NCI-H2196 treated with DMSO at 0.1 percent for 48 hours (cell line): ENCODE measurements around the gene CACTIN.

ENCODE experiments used
- DNase-seq: peaks from one replicate; lab custom pipeline; 2025; ENCODE audit not compliant: unreplicated experiment; lab: John Stamatoyannopoulos, UW

Gene CACTIN

DNA sequence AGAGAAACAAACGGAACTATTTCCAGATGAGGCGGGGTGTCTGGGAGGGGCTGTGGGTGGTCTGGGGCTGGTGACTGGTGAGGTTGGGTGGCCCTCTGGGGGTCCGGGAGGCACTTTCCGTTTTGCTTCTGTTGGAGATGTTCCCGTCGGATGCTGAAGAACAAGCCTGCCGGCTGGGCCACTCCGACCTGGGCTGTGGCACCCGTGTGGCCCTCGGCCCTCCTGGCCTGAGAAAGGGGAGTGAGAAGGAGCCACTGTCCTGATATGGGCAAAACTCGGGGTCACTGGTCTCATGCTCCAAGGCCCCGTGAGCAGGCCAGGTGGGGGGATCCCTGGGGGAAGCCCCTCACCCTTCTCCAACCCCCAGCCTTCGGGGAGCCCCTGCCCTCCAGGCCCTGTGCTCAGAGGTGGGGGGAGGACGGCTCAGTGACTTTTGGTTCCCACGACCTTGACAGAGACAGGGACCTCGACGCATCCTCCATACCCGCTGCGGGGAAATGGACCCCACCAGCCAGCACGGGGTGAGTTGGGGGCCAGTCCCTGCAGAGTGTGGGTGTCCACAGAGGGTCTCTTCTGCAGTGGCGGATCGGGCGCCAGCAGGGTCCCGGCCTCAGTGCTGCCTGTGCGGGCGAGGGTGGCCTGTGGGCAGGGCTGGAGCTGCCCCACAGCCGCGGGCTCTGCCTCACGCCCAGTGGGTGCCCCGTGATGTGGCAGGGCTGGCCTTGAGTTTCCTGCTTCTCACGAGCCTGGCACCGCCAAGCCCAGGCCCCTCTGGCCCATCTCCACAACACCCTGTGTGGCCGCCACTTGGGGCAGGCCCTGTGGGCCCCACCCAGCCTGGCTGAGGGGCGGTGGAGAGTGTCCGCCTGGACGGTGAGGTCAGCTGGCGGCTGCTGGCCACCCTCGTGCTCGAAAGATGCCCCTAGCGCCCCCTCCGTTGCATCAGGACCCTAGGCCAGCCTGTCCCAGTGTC, 15.6 kb downstream of the CACTIN start:
- no peak for DNase-seq

DNA sequence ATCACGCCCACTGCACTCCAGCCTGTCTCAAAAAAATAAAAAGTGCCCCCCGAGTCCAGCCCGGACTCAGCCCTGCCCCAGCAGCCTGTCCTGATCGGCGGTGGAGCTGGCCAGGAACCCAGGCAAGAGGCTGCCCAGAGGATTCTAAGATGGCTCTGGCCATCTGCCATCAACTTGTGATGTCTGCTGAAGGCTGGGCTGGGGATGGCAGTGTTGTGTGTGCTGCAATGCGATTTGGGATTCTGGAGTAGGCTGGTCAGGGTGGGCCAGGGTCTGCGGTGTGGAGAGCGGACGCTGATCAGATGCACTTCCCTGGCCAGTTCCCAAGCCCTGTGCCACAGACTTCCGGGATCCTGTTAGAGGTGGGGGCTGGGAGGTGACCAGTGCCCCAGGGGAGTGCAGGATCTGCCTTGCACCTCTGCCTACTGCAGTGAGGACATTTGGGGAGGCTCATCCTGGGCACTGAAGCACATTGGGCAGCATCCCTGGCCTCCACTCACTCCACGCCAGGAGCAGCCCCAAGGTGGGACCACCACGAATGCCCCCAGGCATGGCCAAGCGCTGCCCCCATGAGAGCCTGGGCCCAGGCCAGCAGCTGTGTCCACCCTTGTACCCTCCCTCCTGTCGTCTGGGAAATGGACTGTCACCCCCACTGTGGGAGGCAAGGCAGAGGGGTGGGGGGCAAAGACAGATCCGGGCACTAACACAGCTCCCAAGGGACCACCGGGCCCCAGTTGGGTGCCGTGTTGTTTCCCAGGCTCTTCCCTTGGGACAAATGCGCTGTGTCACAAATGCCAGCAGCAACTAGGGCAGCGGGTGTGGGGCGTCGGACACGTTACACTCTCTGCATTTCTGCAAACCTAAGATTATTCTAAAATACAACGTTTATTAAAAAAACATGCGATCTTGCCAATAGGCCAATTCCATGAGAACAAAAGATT, 16.5 kb downstream of the CACTIN start:
- DNase-seq: no peak

DNA sequence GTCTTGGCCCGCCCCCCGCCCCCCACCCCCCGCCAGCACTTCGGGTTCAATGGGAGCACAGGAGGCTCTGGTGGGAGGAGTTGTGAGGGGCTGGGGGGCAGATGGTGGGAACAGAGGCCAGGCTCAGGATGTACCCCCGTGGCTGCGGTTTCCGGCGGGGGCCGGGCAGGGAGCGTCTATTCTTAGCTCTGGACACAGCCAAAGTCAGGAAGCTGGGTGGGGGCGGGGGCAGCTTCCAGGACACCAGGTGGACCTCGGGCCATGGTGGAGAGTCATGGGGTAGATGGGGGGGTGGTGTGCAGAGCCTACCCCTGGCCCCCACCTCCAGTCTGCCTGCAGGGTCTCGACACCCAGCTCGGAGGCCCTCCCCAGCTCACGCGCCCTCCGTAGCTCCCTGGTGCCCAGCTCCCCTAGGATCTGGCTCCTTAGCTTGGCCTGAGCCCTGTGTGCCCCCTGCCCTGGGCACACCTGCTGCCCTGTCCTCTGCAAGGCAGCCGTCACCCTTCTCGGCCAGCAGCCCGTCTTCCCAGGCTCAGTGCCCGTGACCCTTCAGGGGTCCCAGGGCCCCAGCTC, 17.8 kb downstream of the CACTIN start:
- no peak for DNase-seq

DNA sequence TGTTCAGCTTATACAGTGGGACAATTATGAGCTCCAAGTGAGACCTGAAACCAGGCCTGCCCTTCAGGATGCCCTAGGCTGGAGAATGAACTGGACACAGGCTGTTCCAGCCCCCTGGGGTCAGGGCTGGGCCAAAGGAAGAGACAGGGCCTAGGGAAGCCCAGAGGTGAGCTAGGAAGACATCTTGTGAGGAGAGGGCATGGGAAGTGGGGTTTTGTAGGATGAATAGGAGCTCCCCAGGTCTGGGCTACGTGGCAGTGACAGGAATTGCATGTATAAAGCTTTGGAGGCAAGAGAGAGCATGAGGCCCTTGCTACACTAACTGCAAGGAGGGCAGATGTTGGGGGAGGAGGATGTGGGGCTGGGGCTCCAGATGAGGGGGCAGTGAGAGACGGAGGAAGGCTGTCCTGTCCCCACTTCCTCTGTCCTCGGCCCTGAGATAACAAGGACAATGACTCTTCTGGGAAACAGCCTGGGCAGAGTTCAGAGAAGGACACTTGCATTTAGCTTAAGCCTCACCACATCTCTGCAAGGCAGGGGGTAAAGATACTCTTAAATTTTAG, 18.4 kb downstream of the CACTIN start:
- DNase-seq: no peak

DNA sequence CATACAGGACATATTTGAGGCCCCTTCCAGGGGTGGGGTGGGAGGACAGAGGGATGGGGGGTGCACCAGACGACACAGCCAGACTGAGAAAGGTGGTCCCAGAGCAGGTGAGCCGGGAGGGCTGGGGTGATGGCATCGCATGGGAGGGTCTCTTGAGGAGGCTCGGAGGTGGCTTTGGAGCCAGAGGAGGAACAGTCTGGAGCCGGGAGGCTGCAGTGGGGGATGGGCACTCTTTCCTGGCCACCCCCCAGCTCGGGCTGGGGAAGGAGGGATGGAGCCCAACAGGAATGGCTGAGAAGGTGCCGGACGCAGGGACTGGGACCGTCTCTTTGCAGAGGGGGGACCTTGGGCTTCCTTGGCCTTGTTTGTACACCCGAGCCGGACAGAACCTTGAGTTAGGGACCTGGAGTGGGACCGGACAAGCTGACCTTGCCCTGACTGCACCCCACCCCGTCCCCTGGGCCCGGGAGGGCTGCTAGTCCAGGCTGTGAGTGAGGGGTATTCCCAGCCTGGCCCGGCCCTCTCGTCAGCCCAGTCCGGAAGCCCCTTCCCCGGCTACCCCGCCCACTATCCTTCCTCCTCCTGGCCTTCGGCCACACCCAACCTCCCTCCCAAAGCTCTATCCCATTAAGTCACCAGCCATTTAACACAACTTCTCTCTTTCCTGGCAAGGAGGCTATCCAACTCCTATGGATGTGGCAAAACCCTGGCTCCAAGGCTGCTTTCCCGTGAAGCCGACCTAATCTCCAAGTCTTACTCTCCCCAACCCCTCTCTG, 19.1 kb downstream of the CACTIN start:
- DNase-seq: no peak

DNA sequence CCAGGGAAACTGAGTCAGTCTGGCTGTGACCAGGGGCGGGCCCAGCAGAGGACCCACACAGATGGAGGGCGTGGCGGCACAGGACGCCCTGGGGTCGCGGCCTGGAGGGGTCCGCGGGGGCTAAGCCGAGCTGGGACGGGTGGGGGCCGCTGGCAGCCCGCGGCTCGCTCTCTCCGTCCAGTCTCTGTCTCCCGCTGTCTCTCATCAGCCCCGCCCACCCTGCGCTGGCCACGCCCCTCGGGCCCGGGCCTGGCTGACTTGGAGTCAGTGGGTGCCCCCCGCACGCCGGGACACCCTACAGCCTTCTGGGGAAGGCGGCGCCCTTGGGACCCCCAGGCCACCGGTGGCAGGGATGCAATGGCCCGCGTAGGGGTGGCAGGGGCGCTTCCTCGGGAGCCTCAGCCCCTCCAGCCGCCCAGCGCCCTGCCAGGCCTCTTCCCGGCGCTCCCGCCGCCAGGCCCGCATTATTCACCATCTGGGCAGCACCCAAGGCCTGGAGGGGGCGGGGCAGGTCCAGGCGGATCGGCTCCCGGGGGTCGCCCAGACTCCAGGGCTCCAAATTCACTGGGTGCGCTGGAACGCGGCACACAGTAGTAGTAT, 19.8 kb downstream of the CACTIN start, which contains the start of gene TBXA2R:
TSS of gene TBXA2R (minus strand) at position 186 of the 600 bp plus-strand sequence. CDS start 6,241 bp downstream, outside the sequence.
- no peak for DNase-seq

DNA sequence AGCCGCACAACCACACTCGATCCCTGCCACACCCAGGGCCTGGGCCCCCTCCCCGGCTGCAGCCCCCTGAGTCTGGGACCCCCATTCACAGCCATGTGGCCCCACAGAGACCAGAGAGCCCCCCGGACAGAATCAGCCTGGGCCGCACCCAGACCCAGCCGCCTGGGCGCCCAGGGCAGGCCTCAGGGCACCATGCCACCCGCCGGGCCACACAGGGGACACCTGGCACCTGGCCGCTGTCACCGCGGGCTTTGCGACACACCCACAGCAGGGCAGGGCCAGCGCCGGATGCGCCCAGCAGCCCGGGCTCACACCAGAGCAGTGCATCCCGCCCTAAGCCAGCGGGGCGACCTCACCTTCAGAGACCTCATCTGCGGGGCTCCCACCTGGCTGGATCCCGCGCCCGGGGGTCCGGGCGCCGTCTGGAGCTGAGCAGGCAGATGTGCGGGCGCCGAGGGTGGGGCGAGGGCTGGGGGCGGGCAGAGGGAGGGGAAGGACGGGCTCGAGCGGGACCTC, 20.4 kb downstream of the CACTIN start:
- DNase-seq: no peak

DNA sequence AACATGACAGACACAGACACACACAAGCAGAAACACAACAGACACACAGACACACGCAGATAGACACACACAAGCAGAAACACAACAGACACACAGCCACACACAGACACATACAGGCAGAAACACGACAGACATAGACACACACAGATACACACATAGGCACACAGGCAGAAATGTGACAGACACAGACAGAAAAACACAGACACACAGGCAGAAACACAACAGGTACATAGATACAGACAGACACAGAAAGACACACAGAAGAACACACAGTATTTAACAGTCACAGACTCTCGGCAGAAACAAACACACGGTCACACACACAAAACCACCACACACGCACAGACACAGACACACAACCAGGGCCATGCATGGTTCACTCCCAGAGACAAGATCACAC, 20.8 kb downstream of the CACTIN start:
- no peak for DNase-seq

DNA sequence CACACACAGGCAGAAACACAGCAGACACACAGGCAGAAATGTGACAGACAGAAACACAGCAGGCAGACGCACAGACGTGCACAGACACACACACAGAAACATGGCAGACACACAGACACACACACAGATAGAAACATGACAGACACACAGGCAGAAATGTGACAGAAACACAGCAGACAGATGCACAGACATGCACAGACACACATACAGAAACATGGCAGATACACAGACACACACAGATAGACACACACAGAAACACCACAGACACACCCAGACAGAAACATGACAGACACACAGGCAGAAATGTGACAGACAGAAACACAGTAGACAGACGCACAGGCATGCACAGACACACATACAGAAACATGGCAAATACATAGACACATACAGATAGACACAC, 21.2 kb downstream of the CACTIN start:
- no peak for DNase-seq

DNA sequence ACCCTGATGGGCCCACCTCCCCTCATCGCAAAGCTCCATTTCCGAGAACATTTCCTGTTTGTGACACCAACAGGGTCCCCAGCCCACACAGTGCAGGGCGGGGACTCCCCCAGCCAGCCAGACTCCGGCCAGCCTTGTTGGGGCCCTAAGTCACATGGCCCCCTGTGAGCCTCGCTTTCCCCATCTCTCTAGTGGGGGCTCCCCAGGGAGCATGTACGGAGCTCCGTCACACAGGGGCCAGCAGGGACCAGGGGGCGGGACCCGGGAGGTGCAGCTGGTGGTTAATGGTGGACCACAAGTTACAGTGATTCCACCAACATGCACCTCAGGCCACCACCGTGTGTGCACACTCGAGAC, 21.6 kb downstream of the CACTIN start:
- DNase-seq: no peak

DNA sequence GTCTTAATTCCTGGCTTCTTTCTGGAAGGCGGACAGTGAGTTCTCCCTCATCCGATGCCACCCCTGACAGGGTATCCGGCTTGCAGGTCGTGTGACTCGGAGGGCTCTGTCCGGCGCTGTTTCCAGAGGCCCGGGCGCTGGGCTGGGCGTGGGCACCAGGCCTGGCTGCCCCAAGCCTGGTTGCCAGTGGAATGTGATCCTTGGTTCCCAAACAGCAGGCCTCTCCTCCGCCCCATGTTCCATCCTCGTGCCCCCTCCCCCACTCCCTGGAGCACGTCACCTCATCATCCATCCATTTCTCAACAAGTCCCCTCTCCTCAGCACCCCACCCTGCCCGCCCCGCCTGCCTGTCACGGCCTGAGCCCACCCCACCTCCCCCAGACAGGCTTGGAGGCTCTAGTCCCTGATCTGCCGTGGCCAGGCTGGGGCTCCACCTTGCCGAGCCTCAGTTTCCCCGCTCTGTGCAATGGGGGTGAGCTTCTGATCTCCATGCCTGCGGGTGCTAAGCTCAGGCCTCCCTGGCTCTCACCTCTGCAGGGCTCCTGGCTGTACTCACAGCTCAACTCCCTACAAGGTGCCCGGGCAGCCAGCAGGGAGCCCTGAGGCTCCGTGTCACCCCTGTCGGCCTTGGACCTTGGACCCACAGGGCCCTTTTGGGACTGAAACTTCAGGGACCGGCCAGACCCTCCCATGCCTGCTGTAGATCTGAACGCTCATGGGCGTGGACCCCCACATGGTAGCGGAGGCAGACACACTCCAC, 22.2 kb downstream of the CACTIN start:
- no peak for DNase-seq

DNA sequence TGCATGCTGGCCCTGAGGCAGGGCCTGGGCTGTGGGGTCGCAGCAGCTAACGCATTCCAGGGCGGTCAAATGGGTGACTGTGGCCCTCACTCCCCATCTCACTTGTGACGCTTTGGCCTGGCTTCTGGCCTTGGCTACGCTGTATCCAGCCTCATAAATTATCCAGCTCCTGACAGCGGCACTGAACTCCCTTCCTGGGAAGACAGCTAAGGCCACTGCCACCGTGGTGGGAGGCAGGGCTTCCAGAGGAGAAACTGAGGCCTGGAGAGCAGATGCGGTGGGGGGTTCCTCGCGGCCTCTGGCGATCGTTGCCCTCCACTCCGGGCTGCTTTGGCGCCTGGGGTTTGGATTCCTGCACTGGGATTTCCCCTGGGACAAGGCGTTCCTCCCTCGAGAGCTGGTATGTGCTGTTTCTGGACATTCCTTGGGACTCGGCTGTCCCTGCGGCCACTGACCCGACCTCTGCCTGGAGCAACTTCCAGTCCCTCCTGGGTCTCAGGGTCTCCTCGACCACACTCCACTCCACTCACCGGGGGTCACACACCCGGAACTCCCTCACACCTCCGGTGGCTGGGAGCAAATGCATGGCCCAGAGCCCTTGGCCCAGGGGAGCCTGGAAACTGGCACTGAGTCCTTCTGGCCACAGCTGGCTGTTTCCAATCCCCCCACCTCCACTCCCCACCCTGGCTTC, 23.3 kb downstream of the CACTIN start:
- DNase-seq: no peak

DNA sequence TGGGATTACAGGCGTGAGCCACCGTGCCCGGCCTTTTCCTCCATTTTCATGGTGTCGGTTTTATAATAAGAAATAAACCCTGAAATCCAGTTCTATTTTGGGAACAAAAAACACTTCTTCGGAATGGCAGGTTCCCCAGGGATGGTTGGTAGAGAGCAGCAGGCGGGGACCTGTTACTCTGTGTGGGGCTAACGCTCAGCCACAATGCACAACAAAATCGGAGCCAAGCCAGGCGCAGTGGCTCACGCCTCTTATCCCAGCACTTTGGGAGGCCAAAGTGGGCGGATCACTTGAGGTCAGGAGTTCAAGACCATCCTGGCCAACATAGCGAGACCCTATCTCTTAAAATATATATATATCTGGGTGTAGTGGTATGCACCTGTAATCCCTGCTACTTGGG, 25.6 kb downstream of the CACTIN start:
- DNase-seq: no peak

DNA sequence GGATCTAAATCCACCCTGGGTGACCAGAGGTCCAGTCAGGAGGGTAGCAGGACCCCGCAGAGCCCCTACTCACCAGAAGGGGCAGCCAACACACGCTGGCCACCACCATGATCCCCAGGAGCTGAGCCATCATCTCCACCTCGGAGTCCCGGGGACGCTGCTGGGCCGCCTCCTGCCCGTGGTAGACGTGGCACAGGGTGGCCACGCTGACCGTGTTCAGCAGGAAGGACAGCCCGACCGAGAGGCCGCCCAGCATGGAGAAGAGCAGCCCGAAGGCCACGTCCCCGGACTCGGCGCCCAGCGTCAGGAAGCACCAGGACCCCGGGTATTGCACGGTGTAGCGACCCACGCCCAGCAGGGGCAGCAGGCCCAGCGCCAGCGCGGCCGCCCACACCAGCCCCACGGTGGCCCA, 26.8 kb downstream of the CACTIN start:
- DNase-seq: no peak

DNA sequence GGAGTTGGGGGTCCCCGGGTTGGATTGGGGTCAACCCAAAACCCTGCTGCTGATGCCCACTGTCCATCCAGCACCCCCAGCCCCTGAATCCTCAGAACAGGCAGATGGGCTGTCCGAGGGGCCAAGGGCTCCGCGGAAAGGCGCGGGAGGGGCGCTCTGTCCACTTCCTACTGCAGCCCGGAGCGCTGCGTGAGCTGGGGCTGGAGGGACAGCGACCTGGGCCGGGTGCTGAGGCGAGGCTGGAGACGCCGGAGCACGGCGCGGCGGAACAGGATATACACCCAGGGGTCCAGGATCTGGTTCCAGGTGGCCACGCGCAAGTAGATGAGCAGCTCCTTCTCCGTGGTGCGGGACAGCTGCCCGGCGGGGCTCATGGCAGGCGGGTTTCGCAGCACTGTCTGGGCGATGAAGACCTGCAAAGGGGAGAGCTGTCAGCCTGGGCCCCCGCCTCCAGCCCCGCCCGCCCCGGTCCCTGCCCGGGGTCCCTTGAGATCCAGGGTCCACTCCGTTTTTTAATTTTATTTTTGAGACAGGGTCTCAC, 31.0 kb downstream of the CACTIN start:
- DNase-seq: no peak

DNA sequence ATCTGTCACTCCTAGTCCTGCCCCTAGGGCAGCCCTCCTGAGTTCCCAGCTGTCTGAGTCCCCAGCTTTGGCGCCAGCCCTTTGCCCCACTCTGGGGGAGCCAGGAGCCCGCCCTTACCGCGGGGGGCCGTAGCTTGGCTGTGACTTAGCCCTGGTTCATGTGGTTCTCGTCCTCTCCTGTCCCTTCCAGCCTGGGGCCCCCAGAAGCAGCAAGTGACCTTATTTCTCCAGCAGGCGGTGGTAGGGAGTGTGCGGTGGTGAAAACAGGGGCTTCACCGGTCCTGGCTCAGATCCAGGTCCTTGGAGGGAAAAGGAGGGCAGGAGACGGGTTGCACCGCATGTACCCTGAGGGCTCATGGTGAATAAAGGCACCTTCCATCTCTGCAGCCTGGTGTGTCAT, 33.4 kb downstream of the CACTIN start:
- no peak for DNase-seq

DNA sequence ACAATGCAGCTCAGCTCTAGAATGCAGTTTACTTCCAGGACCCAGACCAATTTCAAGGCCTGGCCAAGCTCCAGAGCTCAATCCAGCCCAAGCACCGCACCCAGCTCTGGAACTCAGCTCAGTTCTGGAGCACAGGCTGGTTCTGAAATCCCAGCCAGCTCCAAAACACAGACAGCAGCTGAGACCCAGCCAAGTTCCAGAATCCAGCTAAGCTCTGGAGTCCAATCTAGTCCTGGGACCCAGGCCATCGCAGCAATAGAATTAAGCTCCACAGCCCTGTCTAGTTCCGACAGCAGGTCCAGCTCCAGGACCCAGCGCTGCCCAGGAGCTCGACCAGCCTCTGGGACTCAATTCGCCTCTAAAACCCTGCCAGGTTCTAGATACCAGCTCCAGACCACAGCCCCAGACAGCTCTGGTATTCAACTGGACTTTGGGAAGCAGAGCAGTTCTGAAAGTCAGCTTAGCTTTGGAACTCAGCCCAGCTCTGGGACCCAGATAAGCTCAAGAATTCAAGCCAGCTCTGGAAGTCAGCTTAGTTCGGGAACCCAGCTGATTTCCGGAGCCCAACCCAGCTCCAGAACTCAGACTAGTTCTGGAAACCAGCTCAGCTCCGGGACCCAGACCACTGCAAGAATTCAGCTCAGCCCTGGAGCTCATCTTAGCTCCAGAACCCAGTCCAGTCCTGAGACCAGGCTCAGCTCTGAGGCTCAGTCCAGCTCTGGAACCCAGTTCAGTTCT, 34.5 kb downstream of the CACTIN start:
- no peak for DNase-seq
